ENCODE results near the gene SLC12A9.

DNA sequence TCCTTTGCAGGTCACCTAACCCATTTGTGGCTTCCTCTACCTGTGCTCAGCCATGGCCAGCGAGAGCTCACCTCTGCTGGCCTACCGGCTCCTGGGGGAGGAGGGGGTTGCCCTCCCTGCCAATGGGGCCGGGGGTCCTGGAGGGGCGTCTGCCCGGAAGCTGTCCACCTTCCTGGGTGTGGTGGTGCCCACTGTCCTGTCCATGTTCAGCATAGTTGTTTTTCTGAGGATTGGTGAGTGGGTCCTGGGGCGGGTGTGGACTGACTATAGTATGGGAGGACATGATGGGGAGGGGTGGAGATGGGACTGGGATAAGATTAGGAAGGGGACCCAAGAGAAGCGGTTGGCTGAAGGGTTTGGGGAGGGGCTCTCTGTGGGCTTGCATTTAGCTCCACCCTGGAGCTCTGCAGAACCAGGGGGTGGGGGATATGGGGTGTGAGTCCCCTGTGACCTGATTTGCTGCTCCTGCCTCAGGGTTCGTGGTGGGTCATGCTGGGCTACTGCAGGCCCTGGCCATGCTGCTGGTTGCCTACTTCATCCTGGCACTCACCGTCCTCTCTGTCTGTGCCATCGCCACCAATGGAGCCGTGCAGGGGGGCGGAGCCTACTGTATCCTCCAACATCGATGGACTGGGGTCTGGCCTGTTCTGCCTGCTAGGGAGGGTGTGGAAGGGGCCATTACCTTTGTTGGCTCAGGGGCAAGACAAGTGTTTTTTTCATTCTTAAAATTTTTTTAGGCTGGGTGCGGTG is 1.8 kb downstream of the SLC12A9 start:
- TF ChIP-seq, protein P1, sequence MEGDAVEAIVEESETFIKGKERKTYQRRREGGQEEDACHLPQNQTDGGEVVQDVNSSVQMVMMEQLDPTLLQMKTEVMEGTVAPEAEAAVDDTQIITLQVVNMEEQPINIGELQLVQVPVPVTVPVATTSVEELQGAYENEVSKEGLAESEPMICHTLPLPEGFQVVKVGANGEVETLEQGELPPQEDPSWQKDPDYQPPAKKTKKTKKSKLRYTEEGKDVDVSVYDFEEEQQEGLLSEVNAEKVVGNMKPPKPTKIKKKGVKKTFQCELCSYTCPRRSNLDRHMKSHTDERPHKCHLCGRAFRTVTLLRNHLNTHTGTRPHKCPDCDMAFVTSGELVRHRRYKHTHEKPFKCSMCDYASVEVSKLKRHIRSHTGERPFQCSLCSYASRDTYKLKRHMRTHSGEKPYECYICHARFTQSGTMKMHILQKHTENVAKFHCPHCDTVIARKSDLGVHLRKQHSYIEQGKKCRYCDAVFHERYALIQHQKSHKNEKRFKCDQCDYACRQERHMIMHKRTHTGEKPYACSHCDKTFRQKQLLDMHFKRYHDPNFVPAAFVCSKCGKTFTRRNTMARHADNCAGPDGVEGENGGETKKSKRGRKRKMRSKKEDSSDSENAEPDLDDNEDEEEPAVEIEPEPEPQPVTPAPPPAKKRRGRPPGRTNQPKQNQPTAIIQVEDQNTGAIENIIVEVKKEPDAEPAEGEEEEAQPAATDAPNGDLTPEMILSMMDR (IDR thresholded peaks at IDR 0.05; ENCODE audit: borderline replicate concordance, extremely low read depth, low read length, poor library complexity, severe bottlenecking) = no peak
- TF ChIP-seq EZH2 (IDR thresholded peaks at IDR 0.05; ENCODE audit: borderline replicate concordance, low read depth, low read length, severe bottlenecking) = no peak

Measured in DND-41 (cell line).